HK-2 (cell line): ENCODE measurements around the gene PIP5K1C.
"Not testable (repeated sequence)": the region's sequence is repeated elsewhere in the genome, so short reads cannot be mapped to it uniquely, and the experiment has no call there.

Experiments
- DNase-seq: peaks from one replicate; pipeline ENCODE4 v3.0.0-alpha.2; 2018; ENCODE audit not compliant: unreplicated experiment

The PIP5K1C gene

GRCh38 chr19:3645726-3646125 is 54.5 kb downstream of the PIP5K1C start:
- DNase-seq = no peak

GRCh38 chr19:3645067-3645396 is 55.2 kb downstream of the PIP5K1C start:
- no peak for DNase-seq

DNA sequence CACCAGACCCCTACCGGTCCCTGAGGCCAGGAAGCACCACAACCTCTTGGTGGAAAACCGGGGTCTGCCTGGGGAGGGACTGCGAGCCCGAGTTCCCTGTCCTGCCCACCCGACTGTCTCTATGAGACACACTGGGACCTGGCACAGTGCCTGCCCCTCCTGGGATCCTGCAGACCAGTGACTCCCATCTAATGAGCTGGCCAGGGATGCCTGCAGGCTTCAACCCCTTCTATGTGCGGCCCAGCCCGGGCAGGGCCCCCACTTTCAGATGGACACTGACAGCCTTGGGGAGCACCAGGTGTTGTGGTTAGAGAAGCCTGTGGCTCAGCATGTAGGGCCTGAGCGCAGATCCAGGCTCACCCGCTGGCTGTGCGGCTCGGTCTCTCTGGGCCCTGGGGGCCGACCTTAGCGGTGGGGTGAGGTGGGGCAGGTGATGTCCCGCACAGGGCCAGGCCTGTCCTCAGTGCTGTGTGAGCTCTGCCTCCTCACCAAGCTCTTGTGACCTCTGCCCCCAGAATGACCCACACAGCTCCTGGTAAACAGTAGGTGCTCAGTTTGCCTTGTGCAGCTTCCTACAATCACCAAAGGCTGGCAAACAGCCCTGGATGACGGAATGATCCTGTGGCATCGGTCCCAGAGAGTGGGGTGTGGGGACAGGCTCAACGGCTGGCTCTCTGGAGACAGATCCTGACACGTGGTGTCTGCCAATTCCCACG is 55.8 kb downstream of the PIP5K1C start:
- DNase-seq = no peak

GRCh38 chr19:3643674-3644313 is 56.5 kb downstream of the PIP5K1C start:
- no peak for DNase-seq

- no peak for DNase-seq
These were observed 57.1 kb downstream of the PIP5K1C start for GRCh38 chr19:3642987-3643673.

DNA sequence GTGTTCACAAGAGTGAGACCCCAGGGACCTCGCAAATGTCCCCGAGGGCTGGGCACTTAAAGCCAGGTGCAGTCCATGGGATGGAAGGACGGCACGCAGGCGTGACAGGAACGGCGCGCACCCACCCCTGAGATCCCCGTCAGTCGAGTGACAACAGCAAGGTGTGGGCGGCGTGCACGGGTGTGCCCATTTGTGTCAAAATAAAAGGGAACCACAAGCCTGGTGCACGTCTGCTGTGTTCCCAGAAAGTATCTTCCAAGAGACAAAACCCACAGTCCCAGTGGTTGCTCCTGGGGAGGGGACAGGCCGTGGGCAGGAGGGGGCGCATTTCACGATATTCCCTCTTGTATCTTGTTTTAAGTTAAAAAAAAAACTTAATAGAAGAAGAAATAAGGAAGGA is 58.0 kb downstream of the PIP5K1C start:
- DNase-seq = no peak

- no peak for DNase-seq
These were observed 58.6 kb downstream of the PIP5K1C start for GRCh38 chr19:3641515-3642269.

- DNase-seq = no peak
These were observed 60.8 kb downstream of the PIP5K1C start for GRCh38 chr19:3639479-3639878.

- no peak for DNase-seq
These were observed 61.8 kb downstream of the PIP5K1C start for GRCh38 chr19:3638208-3639193.

DNA sequence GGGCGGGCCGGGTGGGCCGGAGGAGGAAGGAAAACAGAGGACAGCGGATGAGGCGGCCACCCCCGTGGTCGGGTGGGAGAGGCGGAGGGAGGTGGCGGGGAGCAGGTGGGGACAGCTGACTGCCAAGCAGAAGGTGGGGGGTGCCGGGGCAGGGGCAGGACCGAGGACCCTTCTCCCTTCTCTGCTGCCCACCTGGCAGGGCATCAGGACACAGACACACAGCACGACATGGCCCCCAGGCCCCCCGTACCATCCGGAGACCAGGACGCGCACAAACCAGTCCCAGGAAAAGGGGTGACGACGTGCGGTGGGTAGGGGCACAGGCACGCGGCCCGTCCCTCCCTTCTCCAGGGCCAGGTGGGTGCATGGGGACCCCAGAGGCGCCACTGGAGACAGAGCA is 62.6 kb downstream of the PIP5K1C start:
- DNase-seq = no peak

- DNase-seq = no peak
These were observed 63.3 kb downstream of the PIP5K1C start for GRCh38 chr19:3636962-3637361.

GRCh38 chr19:3636506-3636905 is 63.8 kb downstream of the PIP5K1C start:
- DNase-seq = no peak

- DNase-seq = no peak
These were observed 65.7 kb downstream of the PIP5K1C start for GRCh38 chr19:3634496-3635045.

DNA sequence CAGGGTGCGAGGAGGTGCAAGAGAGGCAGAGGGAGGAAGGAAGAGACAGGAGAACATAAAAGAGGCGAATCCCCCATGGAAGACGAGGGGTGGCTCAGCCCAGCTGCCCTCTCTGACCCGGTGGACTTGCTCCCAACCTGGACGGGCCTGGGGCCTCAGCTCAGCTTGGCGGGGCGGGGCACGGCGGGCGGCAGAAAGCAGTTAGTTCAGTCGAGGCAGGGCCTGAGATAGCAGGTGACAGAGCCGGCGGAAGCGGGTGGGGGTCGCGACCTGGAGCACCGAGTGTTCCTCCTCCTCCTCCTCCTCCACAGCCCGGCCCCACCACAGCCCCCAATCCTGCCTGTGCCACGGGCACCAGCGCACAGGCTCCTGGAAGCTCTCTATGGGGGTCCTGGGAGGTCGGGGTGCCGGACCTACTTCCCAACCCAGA is 66.7 kb downstream of the PIP5K1C start:
- no peak for DNase-seq

- no peak for DNase-seq
These were observed 67.3 kb downstream of the PIP5K1C start for GRCh38 chr19:3632739-3633558.

DNA sequence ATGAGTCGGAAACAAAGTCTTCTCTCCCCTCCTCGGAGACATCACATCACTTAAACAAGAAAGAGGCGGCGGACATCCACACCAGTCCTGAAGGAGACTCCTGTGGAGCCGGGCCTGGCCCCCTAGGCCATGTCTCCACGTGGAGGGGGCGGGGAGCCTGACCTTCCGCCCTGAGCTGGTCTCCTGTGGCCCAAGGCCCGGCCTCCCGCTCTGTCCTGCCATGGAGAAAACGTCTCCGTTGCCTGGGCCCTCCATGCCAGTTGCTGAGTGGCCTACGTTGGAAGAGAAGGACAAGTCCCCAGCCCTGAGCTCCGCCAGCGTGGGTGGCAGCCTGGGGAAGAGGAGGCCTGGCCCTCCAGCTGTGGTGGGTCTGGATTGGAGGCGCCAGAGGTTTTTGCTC is 68.2 kb downstream of the PIP5K1C start:
- DNase-seq = no peak

- DNase-seq = no peak
These were observed 69.0 kb downstream of the PIP5K1C start for GRCh38 chr19:3631053-3631861.

- not testable (repeated sequence) for DNase-seq
These were observed 71.5 kb downstream of the PIP5K1C start for GRCh38 chr19:3628766-3629165.

GRCh38 chr19:3627351-3627723 is 72.9 kb downstream of the PIP5K1C start:
- DNase-seq = no peak
